GM06990 (cell line): ENCODE data around the gene LRRC15.

Experiments used
- DNase-seq: peaks from one replicate; pipeline ENCODE4 v3.0.0-alpha.2; 2011; ENCODE audit not compliant: insufficient read length; ENCODE audit errors: extremely low read depth
- H3K27me3 ChIP-seq: replicated peaks from 2 replicates; pipeline ENCODE4 v1.6.0; 2011; ENCODE audit warnings: low read length; ENCODE audit not compliant: control insufficient read depth, insufficient read depth
- H3K36me3 ChIP-seq: 2 replicates; pipeline ENCODE4 v1.5.1; 2011; ENCODE audit warnings: low read length; ENCODE audit not compliant: control insufficient read depth, insufficient read depth
- H3K4me3 ChIP-seq: replicated peaks from 2 replicates; pipeline ENCODE4 v1.5.1; 2011; ENCODE audit warnings: low read depth, mild to moderate bottlenecking, control low read depth, low read length
- CTCF ChIP-seq: IDR thresholded peaks from 2 replicates; pipeline ENCODE4 v1.5.1; 2011; ENCODE audit warnings: low read length, control low read depth, mild to moderate bottlenecking, inconsistent platforms; ENCODE audit not compliant: insufficient read depth, poor library complexity, severe bottlenecking

The LRRC15 gene

GRCh38 chr3:194364314-194364651 lies 5.3 kb downstream of the LRRC15 start:
- no peak for TF ChIP-seq CTCF
- no peak overlapping the region for H3K4me3 ChIP-seq
- no peak for DNase-seq
- H3K36me3 ChIP-seq: no peaks in the 10 kb centered on the region
- H3K27me3 ChIP-seq: no peaks in the 10 kb centered on the region; the same call in 1 of the 2 replicates

- no peaks in the 10 kb centered on the region; the same call in 1 of the 2 replicates for H3K27me3 ChIP-seq
- TF ChIP-seq CTCF: no peak
- no peak overlapping the region for H3K4me3 ChIP-seq
- DNase-seq: no peak
- H3K36me3 ChIP-seq: no peaks in the 10 kb centered on the region
Observed at GRCh38 chr3:194360568-194360967, 9.0 kb downstream of the LRRC15 start.

GRCh38 chr3:194357681-194358080 lies 11.9 kb downstream of the LRRC15 start:
- H3K4me3 ChIP-seq: no peak overlapping the region
- DNase-seq: no peak
- no peak for TF ChIP-seq CTCF
- H3K36me3 ChIP-seq: no peaks in the 10 kb centered on the region
- H3K27me3 ChIP-seq: no peaks in the 10 kb centered on the region

- TF ChIP-seq CTCF: no peak
Observed at GRCh38 chr3:194355379-194355778, 14.2 kb downstream of the LRRC15 start.

GRCh38 chr3:194354315-194354714 lies 15.2 kb downstream of the LRRC15 start:
- no peak for TF ChIP-seq CTCF
- no peaks in the 10 kb centered on the region for H3K36me3 ChIP-seq
- DNase-seq: no peak
- no peak overlapping the region for H3K4me3 ChIP-seq
- no peaks in the 10 kb centered on the region for H3K27me3 ChIP-seq

More at GRCh38 chr3:194355379-194355778, 14.2 kb downstream of the LRRC15 start:
- Histone ChIP-seq H3K36me3 (no peaks in the 10 kb centered on the region), H3K27me3 (no peaks in the 10 kb centered on the region), H3K4me3 (no peak overlapping the region)
- no peak for DNase-seq

- TF ChIP-seq CTCF: no peak
- no peak for DNase-seq
- Histone ChIP-seq H3K27me3 (no peaks in the 10 kb centered on the region), H3K36me3 (no peaks in the 10 kb centered on the region), H3K4me3 (no peak overlapping the region)
Observed at GRCh38 chr3:194352667-194353246, 16.8 kb downstream of the LRRC15 start.
